CD4-positive, alpha-beta T cell treated with Interleukin-2 at 100 ng/mL for 4 hours (primary cell): ENCODE measurements around the gene MKRN1.
"Not testable (repeated sequence)": the region's sequence is repeated elsewhere in the genome, so short reads cannot be mapped to it uniquely, and the experiment has no call there.

ENCODE experiments used
- DNase-seq: peaks from one replicate; pipeline ENCODE4 v3.0.0-alpha.2; 2020; ENCODE audit warnings: low spot score

The MKRN1 gene

GRCh38 chr7:140435252-140435895, 43.9 kb downstream of the MKRN1 start:
- no peak for DNase-seq

GRCh38 chr7:140433396-140433795, 45.9 kb downstream of the MKRN1 start:
- DNase-seq: no peak

DNA sequence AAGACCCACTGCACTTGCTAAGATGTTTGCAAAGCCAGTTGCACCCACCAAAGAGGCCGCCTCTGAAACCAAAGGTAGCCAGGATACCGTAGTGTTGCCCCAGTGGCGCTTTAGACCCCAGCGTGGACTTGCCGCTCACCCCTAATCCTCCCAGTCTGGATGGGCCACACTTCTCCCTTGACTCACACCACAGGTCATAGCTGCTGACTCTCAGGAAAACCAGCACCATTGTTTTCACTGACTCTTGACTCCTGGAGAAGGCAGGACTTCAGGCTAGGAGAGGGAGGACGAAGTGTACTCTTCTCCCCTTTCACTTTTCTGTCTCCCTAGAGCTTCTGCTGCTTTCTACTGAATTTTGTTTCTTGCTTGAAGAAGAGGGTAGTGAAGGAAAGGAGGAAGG, 53.2 kb downstream of the MKRN1 start:
- DNase-seq: no peak

DNA sequence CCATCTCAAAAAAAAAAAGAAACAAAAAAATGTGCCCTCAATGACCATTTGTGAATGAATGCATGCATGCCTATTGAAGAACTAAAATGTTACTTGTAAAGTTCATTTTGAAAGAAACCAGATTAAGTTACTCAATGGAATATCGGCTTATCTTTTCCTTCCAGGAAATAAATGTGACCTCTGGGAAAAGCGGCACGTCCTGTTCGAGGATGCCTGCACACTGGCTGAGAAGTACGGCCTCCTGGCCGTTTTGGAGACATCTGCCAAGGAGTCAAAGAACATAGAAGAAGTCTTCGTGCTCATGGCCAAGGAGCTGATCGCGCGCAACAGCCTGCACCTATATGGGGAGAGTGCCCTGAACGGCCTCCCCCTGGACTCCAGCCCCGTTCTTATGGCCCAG, 53.6 kb downstream of the MKRN1 start:
- no peak for DNase-seq

DNA sequence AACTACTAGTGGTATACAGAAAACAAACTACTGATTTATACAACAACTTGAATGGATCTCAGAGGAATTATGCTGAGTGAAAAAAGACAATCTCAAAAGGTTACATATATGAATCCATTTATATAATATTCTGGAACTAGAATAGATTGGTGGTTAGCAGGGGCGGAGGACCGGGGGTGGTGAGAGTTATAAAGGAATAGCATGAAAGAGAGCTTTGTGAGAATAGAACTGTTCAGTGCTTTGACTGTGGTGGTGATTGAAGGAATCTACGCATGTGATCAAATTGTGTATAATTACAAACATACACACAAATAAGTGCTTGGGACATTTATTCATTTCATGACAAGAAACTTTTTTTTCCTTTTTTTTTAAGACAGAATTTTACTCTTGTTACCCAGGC, 55.8 kb downstream of the MKRN1 start:
- DNase-seq: no peak

- DNase-seq: no peak
These were observed 57.8 kb downstream of the MKRN1 start for GRCh38 chr7:140421521-140421920.

DNA sequence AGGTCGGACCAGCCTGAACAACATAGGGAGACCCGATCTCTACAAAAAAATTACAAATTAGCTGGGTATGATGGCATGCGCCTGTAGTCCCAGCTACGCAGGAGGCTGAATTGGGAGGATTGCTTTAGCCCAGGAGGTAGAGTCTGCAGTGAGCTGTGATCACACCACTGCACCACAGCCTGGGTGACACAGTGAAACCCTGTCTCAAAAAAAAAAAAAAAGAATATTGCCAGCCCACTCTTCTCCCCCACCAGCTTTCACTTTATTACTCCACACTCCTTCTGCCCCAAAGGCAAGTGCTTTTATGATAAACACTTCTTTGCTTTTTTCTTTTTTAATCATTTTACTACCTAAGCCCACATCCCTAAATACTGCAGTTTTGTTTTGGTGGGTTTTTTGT, 60.7 kb downstream of the MKRN1 start:
- DNase-seq: no peak

- DNase-seq: not testable (repeated sequence)
These were observed 61.2 kb downstream of the MKRN1 start for GRCh38 chr7:140418156-140418472.

DNA sequence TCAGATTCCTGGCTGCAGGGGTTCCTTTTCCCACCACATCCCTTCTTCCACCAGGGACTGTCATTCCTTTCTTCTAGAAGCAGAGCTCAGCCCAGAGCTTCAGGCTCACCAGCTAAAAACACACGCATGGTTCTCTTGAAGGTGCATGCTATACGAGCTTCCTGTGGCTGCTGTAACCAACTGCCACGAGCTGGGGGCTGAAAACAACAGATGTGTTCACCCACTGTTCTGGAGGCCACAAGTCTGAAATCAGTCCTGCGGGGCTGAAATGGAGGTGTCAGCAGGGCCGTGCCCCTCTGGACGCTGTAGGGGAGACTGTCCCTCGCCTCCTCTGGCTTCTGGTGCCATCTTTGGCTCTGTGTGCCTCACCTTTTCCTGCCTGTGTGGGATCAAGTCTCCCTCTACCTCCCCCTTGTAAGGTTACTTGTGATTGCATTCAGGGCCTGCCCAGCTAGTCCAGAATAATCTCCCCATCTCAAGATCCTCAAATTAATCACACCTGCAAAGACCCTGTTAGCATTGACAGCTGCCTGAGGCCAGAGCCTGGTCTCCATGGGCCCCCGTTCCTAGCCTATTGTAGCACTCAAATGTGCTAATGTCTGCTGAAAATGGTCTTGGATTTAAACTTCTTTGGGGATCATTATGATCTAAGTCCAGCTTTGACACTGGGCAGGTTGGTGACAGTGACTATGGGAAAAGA, 61.7 kb downstream of the MKRN1 start:
- no peak for DNase-seq

- no peak for DNase-seq
These were observed 62.7 kb downstream of the MKRN1 start for GRCh38 chr7:140416560-140416959.

DNA sequence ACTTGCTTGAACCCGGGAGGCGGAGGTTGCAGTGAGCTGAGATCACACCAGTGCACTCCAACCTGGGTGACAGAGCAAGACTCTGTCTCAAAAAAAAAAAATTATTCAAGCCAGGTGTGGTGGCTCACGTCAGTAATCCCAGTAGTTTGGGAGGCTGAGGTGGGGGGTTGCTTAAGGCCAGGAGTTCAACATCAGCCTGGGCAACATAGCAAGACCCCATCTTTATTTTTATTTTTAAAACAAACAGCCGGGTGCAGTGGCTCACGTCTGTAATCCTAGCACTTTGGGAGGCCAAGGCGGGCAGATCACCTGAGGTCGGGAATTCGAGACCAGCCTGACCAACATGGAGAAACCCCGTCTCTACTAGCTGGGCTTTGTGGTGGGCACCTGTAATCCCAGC, 63.5 kb downstream of the MKRN1 start:
- DNase-seq: not testable (repeated sequence)

GRCh38 chr7:140415361-140415760, 63.9 kb downstream of the MKRN1 start:
- DNase-seq: no peak

- DNase-seq: no peak
These were observed 74.7 kb downstream of the MKRN1 start for GRCh38 chr7:140404565-140405065.

DNA sequence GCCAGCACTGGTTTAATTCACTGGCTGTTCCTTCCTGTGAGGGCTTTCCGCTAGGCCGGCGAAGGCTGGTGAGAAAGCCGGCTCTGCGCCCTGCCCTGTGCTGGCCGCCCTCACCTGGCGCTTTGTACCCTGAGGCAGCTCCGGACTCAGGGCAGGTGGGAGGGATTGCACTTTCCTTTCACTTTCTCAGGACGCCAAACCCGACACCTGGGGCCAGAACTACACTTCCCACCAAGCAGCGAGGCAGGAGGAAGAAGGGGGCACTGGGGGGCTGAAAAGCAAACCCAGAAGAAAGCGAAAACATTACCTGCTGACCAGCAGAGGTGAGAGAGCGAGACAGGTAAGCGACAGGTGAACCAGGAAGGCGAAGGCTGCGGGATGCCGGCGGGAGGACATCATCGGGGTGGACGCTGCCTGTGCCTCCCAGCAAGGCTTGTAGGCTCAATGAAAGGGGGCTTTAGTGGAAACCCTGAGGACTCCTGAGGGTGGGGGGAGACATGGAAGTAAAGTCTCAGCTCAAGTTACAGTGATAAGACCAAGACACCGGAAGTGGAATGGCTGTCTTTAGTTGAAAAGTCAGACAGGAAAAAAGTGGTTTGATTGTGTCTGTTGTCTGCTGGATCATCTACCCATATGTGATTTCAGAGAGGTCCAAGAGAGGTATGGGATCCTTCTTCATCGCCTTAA, 75.3 kb downstream of the MKRN1 start, which contains the start of gene RAB19:
TSS of gene RAB19 (plus strand) at position 181 of the 687 bp plus-strand sequence. CDS start 3,589 bp downstream, outside the sequence.
- DNase-seq: peak; percentile 59
